Colonic mucosa (tissue), 4 donors: ENCODE measurements around the gene CILP2. TPM values are rescaled to one million over a fixed set of nuclear protein-coding genes. Genes with fewer than 3 reads are reported as not detected.

ENCODE experiments used
- DNase-seq: peaks from one replicate; pipeline ENCODE4 v3.0.0-alpha.2; 2020
- H3K27ac ChIP-seq: fragments of 200-600 bp; one replicate; pipeline ENCODE4 v1.8.0; 2021
- H3K27me3 ChIP-seq: fragments of 200-600 bp; one replicate; pipeline ENCODE4 v1.8.0; 2021
- H3K36me3 ChIP-seq: fragments of 200-600 bp; one replicate; pipeline ENCODE4 v1.8.0; 2021
- H3K4me1 ChIP-seq: fragments of 200-600 bp; one replicate; pipeline ENCODE4 v1.8.0; 2021; ENCODE audit warnings: mild to moderate bottlenecking
- H3K4me3 ChIP-seq: fragments of 200-600 bp; one replicate; pipeline ENCODE4 v1.8.0; 2021
- H3K9ac ChIP-seq, 2 donors: one replicate each; pipeline ENCODE4 v1.7.0; 2013; ENCODE audit warnings: control low read depth in 2 of 2, low read depth in 2 of 2, low read length in 2 of 2
- H3K9me3 ChIP-seq: fragments of 200-600 bp; one replicate; pipeline ENCODE4 v1.8.0; 2021
- intact Hi-C: fragments of 100-400 bp; cut with DNase I; formaldehyde crosslinking; loops from one replicate; pipeline ENCODE4 v1.14.1; 2022
- total RNA-seq, 2 donors: library from RNA; stranded (reverse); fragmentation: NEBNext Ultra II Directional in 1 of 2; extraction: Animal tissue kit (Norgen Biotek cat#: 25700) in 1 of 2; gene quantifications; one replicate each; pipeline ENCODE4 v1.2.1, GENCODE V29; 2021
- TF ChIP-seq, protein P1 (sequence below): fragments of 200-600 bp; IDR thresholded peaks from one replicate; pipeline ENCODE4 v1.8.0; 2022; ENCODE audit warnings: antibody characterized with exemption, mild to moderate bottlenecking
- donor health status: healthy.
- donor health status: DM: no; HTN: no; CAD: no.
- donor health status: DM: no; HTN: no; CAD: no.

Gene CILP2
- total RNA-seq, 2 donors from 2014 or later, result 0.05 to 0.35 TPM

DNA sequence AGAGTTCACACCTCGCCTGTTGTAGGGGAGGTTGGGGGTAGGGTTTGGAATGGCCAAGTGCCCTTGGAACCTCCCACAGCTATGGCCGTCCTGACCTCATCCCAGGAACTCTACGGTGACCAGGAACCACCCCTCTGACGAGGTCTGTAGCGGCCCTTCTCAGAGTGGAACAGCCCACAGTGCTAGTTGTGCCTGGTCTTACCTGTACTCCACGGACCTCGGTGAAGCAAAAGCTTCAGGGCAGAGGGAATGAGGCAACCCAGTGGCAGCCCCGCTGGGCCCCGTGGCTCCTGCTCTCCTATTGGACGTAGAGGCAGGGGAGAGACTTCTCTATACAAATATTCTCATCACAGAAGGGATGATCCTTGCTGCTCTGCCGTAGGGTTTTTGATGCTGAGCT, 29.8 kb upstream of the CILP2 start:
- DNase-seq, result no peak
- Histone ChIP-seq H3K36me3 (peaks cover 5% of the 10 kb centered on the region), H3K4me3 (no peak overlapping the region), H3K9me3 (no peaks in the 10 kb centered on the region), H3K9ac (no peak overlapping the region), H3K27me3 (no peaks in the 10 kb centered on the region), H3K4me1 (no peaks in the 10 kb centered on the region), H3K27ac (no peak overlapping the region)
- TF ChIP-seq, protein P1, sequence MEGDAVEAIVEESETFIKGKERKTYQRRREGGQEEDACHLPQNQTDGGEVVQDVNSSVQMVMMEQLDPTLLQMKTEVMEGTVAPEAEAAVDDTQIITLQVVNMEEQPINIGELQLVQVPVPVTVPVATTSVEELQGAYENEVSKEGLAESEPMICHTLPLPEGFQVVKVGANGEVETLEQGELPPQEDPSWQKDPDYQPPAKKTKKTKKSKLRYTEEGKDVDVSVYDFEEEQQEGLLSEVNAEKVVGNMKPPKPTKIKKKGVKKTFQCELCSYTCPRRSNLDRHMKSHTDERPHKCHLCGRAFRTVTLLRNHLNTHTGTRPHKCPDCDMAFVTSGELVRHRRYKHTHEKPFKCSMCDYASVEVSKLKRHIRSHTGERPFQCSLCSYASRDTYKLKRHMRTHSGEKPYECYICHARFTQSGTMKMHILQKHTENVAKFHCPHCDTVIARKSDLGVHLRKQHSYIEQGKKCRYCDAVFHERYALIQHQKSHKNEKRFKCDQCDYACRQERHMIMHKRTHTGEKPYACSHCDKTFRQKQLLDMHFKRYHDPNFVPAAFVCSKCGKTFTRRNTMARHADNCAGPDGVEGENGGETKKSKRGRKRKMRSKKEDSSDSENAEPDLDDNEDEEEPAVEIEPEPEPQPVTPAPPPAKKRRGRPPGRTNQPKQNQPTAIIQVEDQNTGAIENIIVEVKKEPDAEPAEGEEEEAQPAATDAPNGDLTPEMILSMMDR, result no peak
- intact Hi-C loops, result no loop called here

DNA sequence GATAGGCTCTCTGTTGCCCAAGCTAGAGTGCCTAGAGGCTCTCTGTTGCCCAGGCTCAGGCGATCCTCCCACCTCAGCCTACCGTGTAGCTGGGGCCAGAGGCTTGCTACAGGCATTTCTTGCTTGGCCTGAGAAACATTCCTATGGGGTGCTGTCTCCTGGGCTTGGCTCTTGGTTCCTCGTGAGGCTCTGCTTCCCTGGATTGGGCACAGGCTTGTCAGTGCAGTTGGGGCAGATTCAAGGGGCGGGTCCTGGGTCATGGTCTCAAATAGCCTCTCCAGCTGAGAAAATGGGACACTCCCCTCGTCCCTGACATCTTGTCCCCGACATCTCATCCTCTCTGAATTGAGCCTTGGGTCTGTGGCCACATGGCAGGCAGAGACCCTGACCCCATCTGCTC, 27.6 kb upstream of the CILP2 start:
- no peaks in the 10 kb centered on the region for H3K27me3 ChIP-seq
- no peak overlapping the region for H3K27ac ChIP-seq
- TF ChIP-seq, protein P1, result no peak
- H3K4me3 ChIP-seq, result no peak overlapping the region
- peaks cover 5% of the 10 kb centered on the region for H3K36me3 ChIP-seq
- intact Hi-C loops, result no loop called here
- no peak overlapping the region for H3K9ac ChIP-seq
- H3K9me3 ChIP-seq, result no peaks in the 10 kb centered on the region
- H3K4me1 ChIP-seq, result peaks cover 3% of the 10 kb centered on the region
- DNase-seq, result no peak

DNA sequence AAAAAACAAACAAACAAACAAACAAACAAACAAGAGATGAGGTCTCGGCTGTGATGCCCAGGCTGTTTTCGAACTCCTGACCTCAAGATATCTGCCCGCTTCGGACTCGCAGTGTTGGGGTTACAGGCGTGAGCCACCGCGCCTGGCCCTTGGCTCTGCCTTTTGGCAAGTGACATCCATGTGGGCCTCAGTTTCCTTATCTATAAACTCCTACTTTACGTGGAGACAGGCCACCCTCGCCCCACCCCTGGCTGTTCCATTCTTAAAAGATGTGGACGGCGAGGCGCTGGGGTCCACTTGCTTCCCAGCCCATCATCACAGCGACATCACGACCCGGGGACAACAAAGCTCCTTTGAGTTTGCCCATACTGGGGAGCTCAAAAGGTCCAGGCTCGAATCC, 24.4 kb upstream of the CILP2 start:
- H3K4me3 ChIP-seq, result no peak overlapping the region

DNA sequence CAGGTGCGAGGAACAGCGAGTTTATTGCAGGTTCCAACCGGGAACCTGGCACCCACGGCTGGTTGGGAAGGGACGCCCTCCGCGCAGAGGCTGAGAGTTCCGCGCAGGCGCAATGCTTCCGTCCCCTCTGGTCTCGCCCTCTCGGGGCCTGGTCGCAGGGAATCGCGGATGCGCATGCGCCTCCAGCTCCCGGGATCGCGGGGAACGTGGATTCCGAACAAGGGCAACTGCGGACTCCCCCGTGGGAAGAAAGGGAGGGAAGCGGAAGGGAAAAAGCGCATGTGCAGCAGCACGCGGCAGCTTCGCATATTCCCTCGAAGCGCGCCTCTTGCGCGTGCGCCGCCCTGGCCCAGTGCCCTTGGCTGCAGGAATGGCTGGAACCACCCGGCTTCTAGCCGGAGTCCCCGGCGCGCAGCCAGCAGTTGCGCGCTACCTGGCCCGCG, 23.8 kb upstream of the CILP2 start:
- Histone ChIP-seq H3K9ac (no peak overlapping the region), H3K4me1 (peaks cover 8% of the 10 kb centered on the region), H3K4me3 (no peak overlapping the region), H3K9me3 (no peaks in the 10 kb centered on the region), H3K36me3 (no peaks in the 10 kb centered on the region), H3K27me3 (no peaks in the 10 kb centered on the region), H3K27ac (no peak overlapping the region)
- DNase-seq, result peak; percentile 63
- intact Hi-C loops, result no loop called here
- TF ChIP-seq, protein P1, result no peak

More for the DNA sequence above, 24.4 kb upstream of the CILP2 start:
- Histone ChIP-seq H3K9me3 (no peaks in the 10 kb centered on the region), H3K9ac (no peak overlapping the region), H3K36me3 (no peaks in the 10 kb centered on the region), H3K4me1 (peaks cover 8% of the 10 kb centered on the region), H3K27me3 (no peaks in the 10 kb centered on the region), H3K27ac (no peak overlapping the region)
- TF ChIP-seq, protein P1, result no peak
- DNase-seq, result no peak
- intact Hi-C loops, result no loop called here

DNA sequence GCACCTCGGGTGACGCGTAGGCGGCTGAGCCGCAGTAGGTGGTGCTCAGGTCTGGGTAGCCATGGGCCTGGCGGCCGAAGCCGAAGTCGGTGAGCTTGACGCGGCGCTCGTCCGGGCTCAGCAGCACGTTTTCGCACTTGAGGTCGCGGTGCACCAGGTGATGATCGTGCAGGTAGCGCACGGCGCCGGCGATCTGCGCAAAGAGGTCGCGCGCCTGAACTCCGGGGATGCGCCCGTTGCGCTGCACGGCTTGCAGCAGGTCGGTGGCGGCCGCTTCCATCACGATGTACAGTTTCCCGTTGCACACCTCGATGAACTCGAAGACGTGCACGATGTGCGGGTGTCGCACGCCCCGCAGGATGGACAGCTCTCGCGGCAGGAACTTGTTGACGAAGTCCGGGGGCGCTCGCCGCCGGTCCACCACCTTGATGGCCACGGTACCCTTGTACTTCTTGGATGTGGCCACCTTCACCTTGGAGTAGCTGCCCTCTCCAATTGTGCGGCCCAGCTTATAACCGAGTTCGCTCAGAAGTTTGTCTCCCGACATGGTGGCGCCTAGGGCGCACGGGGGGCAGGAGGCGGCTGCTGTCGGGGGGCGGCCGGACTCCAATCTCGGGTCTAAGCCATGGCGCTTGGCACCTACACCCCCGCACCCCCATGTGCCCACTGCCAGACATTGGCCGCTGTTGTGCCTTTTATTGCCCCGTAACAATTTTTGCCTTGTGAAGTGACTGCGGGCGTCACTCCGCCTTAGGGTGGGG, 23.0 kb upstream of the CILP2 start, which contains the start of gene TSSK6:
TSS of gene TSSK6 (minus strand) at position 668 of the 761 bp plus-strand sequence. CDS start at position 547, 121 bp downstream.
- no peaks in the 10 kb centered on the region for H3K9me3 ChIP-seq
- no peaks in the 10 kb centered on the region for H3K27me3 ChIP-seq
- peak within 1 kb of the TSS; percentile 65 for H3K4me3 ChIP-seq
- TF ChIP-seq, protein P1, result no peak
- intact Hi-C loops, result no loop called here
- peak; percentile 32 for DNase-seq
- H3K4me1 ChIP-seq, result peaks cover 8% of the 10 kb centered on the region
- peak within 1 kb of the TSS; percentile 76 to 92 for H3K9ac ChIP-seq
- no peaks in the 10 kb centered on the region for H3K36me3 ChIP-seq
- peak within 1 kb of the TSS; percentile 75 for H3K27ac ChIP-seq
